NAMALWA (cell line): ENCODE data around the gene MYO3B.

ENCODE experiments used
- DNase-seq: peaks from one replicate; pipeline ENCODE4 v3.0.0-alpha.2; 2015; ENCODE audit warnings: low spot score

Gene MYO3B

DNA sequence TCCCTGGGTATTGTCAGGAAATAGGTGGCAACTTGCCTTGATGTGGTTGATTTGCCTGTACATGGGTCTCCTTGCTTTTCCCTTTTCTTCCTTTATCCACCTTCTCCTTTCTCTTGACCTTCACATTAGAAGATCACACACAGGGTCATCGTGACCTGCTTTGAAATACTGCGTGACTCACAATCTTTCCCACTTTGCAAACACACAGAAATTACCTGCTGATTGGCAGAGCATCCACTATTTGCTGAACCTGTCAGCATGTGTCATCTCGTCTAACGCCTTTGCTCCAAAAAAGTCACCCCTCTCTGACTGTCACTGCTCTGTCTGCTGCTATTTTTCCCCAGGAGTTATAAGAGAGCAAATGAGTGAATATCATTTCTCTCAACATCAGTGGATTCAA, 60.8 kb downstream of the MYO3B start:
- no peak for DNase-seq

GRCh38 chr2:170240629-170241028, 62.7 kb downstream of the MYO3B start:
- no peak for DNase-seq

GRCh38 chr2:170241756-170242155, 63.8 kb downstream of the MYO3B start:
- DNase-seq = no peak

DNA sequence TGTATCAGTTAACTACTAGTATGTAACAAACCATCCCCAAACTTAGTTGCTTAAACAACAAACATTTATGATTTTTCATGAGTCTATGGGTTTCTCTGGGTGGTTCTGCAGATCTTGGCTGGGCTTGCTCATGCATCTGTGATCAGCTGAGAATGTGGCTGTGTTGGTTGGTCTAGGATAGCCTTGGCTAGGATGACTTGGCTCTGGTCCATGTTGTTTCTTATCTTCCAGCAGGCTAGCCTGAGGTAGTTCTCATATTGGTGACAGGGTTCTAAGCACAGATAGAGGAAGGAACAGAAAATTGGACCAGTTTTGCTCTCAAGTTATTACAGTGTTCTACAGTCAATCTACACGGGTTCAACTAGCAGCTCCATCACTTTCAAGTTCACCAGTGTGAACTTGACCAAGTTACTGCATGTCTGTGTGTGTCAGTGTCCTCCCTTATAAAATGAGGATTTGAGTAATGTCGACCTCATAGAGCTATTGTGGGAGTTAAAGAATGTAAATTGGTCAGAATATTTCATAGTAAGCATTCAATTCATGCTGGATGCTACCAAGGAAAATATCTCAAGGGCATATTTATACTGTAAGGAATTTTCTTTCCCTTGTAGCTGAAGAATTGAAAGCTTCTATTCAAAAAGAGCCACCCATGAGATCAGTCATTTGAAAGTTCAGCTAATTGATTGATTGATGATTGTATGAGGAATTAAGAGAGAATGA, 65.3 kb downstream of the MYO3B start:
- DNase-seq = no peak

DNA sequence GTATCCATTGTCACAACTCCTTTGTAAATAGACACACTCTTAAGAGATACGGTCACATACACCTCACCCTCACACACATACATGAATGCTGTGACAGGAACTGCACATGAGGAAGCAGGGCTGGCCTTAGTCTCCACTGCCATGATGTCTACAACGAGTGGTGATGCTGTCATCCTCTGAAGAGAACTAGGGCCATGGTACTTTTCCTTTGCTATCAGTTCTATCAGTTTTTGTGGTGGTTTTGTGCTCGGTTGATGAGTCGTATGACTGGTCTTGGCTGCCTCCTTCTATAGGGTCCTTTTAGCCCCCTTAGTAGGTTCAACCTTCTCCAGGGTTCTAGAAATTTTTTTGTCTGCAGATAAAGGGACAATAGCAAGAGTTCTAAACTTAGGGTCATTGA, 66.0 kb downstream of the MYO3B start:
- no peak for DNase-seq

DNA sequence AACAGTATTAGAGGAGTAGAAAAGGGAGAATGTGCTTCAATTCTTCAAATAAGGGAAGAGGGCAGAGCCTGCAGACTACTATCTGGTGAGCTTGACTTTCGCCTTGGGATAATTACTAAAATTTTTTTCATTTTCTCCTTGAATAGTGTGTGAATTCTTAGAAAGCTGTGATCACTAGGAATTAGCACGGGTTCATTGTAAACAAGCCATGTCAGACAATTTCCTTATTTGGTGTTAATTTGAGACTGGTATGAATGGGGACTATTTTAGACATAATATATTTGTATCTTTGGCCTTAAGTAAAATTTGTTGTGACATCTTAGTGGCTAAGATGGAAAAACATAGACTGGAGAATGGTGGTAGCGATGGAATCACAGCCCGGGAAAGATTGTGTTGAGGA, 66.6 kb downstream of the MYO3B start:
- DNase-seq = no peak

GRCh38 chr2:170245312-170245711, 67.4 kb downstream of the MYO3B start:
- DNase-seq = no peak

- DNase-seq = no peak
Observed at GRCh38 chr2:170247333-170247732, 69.4 kb downstream of the MYO3B start.

GRCh38 chr2:170247882-170248393, 70.0 kb downstream of the MYO3B start:
- no peak for DNase-seq

- no peak for DNase-seq
Observed at GRCh38 chr2:170248574-170249393, 70.8 kb downstream of the MYO3B start.

GRCh38 chr2:170249761-170250160, 71.8 kb downstream of the MYO3B start:
- no peak for DNase-seq

DNA sequence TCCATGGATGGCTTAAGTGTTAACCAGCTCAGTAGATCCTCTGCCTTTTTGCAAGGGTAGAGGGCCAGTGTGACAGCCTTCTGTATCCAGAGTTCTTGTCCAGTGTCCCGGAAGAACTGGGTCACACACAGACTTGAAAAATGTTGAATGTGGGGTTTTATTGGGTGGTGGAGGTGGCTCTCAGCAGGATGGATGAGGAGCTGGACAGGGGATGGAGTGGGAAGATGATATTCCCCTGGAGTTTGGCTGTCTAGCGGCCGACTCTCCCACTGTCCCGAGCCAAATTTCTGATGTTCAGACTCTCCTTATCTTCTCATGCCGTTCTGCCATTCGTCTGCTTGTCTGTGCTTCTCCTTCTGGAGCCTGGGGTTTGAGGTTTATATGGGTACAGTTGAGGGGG, 72.6 kb downstream of the MYO3B start:
- DNase-seq = no peak

GRCh38 chr2:170252414-170252813, 74.5 kb downstream of the MYO3B start:
- no peak for DNase-seq

DNA sequence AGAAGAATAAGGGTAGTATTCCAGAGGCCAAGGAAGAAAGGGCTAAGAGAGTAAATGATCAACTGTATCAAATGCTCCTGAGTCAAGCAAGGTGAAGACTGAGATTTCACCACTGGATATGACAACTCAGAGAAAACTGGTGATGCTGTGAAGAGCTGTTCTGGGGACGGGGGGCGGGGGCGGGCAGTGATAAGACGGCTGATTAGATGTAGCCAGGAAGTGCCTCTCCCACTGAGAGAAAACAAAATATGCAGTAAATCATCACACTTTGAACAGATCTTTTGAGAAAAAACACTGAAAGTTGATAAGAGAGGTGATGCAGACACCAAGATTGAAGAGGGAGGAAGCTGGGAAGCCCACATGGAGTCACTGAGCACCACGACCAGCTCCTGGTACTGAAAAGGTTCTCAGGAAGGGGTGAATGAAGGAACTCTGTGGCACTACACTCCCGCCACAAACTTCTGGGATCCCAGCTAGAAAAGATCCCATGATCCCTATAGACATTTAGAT, 75.8 kb downstream of the MYO3B start:
- DNase-seq = no peak

- no peak for DNase-seq
Observed at GRCh38 chr2:170254293-170254732, 76.4 kb downstream of the MYO3B start.

GRCh38 chr2:170255137-170255536, 77.2 kb downstream of the MYO3B start:
- no peak for DNase-seq

DNA sequence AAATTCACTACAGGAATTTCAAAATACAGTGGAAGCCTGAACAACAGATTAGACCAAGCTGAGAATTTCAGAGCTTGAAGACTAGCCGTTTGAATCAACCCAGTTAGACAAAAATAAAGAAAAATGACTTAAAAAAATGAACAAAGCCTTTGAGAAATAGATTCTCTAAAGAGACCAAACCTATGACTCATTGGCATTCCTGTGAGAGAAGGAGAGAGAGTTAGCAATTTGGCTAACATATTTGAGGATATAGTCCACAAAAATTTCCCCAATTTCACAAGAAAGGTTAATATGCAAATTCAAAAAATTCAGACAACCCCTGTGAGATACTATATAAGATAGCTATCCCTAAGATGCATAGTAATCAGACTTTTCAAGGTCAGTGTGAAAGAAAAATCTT, 78.0 kb downstream of the MYO3B start:
- DNase-seq = no peak

DNA sequence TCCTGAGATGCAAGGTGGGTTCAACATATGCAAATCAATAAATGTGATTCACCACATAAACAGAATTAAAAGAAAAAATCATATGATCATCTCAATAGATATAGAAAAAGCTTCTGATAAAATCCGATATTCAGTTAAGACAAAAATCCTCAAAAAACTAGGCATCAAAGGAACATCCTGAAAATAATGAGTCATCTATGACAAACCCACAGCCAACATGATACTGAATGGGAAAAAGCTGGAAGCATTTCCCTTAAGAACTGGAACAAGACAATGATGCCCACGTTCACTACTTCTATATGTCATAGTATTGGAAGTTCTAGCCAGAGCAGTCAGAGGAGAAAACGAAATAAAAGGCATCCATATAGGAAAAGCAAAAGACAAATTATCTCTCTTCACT, 80.4 kb downstream of the MYO3B start:
- DNase-seq = no peak

GRCh38 chr2:170260188-170260587, 82.2 kb downstream of the MYO3B start:
- no peak for DNase-seq

DNA sequence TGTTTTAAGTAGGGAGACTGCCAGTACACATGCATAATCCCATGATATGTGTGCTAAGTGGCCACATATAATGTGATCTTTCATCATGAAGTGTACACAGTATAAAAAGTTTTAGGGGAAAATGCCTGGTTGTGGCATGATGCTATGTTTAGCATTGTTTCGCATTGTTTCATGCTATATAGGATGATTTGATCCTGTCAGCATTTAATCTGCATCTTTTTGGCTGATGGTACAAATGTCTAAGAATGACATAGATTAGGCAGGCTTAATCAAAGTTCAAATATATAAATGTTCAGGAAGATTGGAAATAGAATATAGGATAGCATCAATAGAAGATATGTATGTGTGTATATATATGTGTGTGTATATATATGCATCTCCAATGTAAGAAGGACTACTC, 83.6 kb downstream of the MYO3B start:
- DNase-seq = no peak

- DNase-seq = no peak
Observed at GRCh38 chr2:170262343-170262742, 84.4 kb downstream of the MYO3B start.

DNA sequence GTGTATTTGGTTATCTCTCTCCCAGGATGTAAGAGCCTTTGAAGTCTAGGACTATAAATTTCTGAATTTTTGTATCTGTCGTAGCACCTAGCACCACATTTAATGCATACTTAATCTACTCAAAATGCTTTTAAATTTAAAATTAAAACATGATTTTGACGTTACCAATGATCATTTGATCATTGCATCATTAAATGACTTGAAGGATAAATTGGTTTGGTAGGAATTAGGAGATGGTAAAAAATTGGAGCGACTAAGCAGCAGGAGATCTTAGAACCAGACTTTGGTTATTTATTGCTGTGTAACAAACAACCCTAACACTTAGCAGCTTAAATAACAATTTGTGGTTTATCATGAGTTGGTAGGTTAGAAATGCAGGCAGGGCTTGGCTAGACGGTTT, 84.9 kb downstream of the MYO3B start:
- no peak for DNase-seq
